ENCODE data around the gene BIK. TPM values are rescaled to one million over a fixed set of nuclear protein-coding genes. Genes with fewer than 3 reads are reported as not detected.

BIK gene
- total RNA-seq, 4 donors from 2014 or later, result 7.4 to 16.5 (median 15.6) TPM; not detected in 1

DNA sequence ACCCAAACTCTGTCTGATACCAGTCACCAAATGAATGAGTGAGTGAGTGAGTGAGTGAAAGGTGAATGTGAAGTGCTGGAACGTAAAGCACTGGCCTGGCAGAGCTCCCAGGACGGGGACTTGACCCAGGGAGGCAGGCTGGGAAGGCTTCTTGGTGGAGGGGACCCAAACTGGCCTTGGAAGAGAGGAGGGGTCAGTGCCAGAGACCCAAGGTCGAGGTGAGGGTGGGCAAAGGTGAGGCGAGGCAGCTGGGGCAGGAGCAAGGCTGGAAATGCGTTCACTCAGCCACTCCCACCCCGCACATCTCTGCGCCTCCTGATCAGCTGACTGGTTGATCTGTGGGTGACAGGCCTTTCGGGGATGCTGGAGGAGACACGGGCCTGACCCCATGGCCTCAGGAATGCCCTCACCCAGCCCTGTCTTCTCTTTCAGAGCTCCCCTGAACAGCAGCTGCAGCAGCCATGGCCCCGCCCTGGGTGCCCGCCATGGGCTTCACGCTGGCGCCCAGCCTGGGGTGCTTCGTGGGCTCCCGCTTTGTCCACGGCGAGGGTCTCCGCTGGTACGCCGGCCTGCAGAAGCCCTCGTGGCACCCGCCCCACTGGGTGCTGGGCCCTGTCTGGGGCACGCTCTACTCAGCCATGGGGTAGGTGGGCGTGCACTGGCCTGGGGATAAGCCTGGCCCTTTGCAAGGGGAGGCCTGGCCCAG lies 48.4 kb downstream of the BIK start:
- no peak overlapping the region for H3K4me3 ChIP-seq
- H3K4me1 ChIP-seq, result peaks cover 0 to 61% (median 0%) of the 10 kb centered on the region in 4 donors
- no peak for DNase-seq
- H3K27me3 ChIP-seq, result no peaks in the 10 kb centered on the region
- no peak for TF ChIP-seq CTCF (IDR thresholded peaks at IDR 0.05)
- no peak for TF ChIP-seq POLR2A (IDR thresholded peaks at IDR 0.05)
- no peaks in the 10 kb centered on the region for H3K9me3 ChIP-seq
- H3K36me3 ChIP-seq, result peaks cover 0 to 14% (median 0%) of the 10 kb centered on the region in 3 donors
- H3K27ac ChIP-seq, result peak overlapping the region in 3 of 4 donors; percentile 23 to 52 (median 36)

DNA sequence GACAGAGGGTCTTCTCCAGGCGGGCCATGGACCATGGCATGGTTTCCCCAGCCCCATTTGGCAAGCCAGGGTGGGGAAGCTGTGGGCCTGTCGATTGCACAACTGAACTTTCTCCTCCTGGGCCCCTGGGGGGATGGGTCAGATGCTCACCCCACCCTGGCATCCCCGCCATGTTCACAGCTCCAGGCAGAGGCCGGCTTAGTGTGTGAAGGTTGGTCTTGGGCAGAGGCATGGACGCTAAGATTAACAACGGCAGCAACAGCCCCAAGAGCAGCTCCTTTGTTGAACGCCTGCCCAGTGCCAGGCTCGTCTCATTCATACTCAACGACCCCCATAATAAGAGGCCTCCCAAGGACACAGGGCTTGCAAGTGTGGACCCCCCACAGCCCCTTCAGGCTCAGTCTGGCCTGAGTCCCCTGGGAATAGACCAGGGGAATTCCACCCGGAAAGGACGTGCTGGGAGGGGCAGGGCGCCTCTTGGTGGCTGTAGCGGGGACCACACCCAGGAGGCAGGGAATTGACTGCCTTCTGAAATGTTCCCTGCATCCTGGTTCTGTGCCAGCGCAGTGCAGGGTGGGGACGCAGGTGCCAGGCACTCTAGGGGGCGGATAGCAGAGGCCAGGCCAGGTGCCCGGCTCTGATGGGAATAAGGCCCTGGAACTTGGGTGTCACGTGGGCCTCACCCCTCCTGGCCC lies 49.1 kb downstream of the BIK start:
- H3K9me3 ChIP-seq, result no peaks in the 10 kb centered on the region
- peak in 2 of 3 donors; percentile 79 to 85 for DNase-seq
- TF ChIP-seq POLR2A (IDR thresholded peaks at IDR 0.05) (no peak), CTCF (IDR thresholded peaks at IDR 0.05) (peak in 4 of 6 experiments; percentile 30 to 72 (median 66))
- H3K4me3 ChIP-seq, result no peak overlapping the region
- H3K27me3 ChIP-seq, result no peaks in the 10 kb centered on the region
- H3K4me1 ChIP-seq, result peaks cover 0 to 54% (median 0%) of the 10 kb centered on the region in 4 donors
- H3K36me3 ChIP-seq, result peaks cover 0 to 14% (median 0%) of the 10 kb centered on the region in 3 donors
- peak overlapping the region in 3 of 4 donors; percentile 23 to 52 (median 36) for H3K27ac ChIP-seq

DNA sequence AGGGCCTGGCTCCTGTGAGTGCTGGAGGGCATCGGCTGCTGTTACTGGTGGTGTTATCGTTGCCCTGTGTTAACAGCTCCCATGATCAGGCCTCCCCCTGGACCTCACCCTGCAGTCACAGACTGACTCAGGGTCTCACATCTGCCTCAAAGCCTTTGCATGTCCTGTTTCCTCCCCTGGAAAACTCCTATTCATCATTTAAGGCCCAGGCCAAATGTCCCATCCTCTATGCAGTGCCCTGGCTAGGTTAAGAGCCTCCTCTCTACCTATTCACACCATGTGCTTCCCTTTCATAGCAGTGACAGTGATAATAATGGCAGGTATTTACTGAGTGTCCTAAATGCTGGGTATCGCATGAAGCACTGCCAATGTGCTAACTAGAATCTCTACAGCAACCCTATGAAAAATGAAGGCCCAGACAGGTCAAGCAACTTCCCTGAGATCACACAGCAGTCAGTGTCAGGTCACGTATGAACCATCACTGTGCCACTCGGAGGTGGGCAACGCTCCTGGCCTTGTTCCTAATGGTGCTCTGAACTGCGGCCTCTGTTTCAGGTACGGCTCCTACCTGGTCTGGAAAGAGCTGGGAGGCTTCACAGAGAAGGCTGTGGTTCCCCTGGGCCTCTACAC lies 50.1 kb downstream of the BIK start:
- Histone ChIP-seq H3K9me3 (no peaks in the 10 kb centered on the region), H3K27ac (peak overlapping the region in 1 of 4 donors; percentile 36), H3K4me1 (peaks cover 0 to 52% (median 0%) of the 10 kb centered on the region in 4 donors)

GRCh38 chr22:43162412-43163150 lies 52.0 kb downstream of the BIK start:
- DNase-seq, result no peak
- peaks cover 0 to 40% (median 0%) of the 10 kb centered on the region in 4 donors for H3K4me1 ChIP-seq
- H3K36me3 ChIP-seq, result peaks cover 0 to 17% (median 0%) of the 10 kb centered on the region in 3 donors
- no peaks in the 10 kb centered on the region for H3K9me3 ChIP-seq
- no peak overlapping the region for H3K4me3 ChIP-seq
- H3K27ac ChIP-seq, result no peak overlapping the region
- no peaks in the 10 kb centered on the region for H3K27me3 ChIP-seq
- TF ChIP-seq CTCF (IDR thresholded peaks at IDR 0.05), result no peak
- TF ChIP-seq POLR2A (IDR thresholded peaks at IDR 0.05), result no peak

More for the DNA sequence above, 50.1 kb downstream of the BIK start:
- TF ChIP-seq CTCF (IDR thresholded peaks at IDR 0.05), result no peak
- no peak for TF ChIP-seq POLR2A (IDR thresholded peaks at IDR 0.05)
- no peak for DNase-seq
- Histone ChIP-seq H3K36me3 (peaks cover 0 to 14% (median 0%) of the 10 kb centered on the region in 3 donors), H3K4me3 (no peak overlapping the region), H3K27me3 (no peaks in the 10 kb centered on the region)

DNA sequence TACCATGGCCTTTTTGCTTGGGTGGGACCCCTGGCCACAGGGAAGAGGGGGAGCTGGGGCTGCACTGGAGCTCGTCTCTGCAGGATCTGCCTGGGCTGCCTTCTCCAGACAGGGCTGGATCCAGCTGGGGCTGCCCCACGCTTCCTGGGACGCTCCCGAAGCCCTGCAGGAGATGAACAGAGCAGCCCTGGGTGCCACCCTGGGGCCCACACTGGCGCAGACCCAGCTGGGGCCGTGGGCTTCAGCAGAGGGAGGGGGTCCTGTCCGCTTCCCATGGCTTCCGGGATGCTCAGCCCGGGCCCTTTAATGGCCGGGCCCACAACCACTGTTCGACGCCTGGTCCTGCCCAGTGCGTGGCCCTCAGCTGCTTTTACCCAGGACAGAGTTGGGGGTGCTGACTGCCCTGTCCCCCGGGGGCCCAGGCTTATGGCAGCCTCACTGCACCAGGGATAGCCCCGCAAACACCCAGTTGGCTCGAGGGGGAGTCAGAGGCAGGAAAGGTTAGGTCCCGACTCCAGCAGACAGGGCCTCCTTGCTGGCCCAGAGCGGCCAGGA lies 52.8 kb downstream of the BIK start:
- TF ChIP-seq POLR2A (IDR thresholded peaks at IDR 0.05) (no peak), CTCF (IDR thresholded peaks at IDR 0.05) (no peak)
- peaks cover 0 to 33% (median 0%) of the 10 kb centered on the region in 4 donors for H3K4me1 ChIP-seq

More for the DNA sequence above, 52.8 kb downstream of the BIK start:
- no peak for DNase-seq
- Histone ChIP-seq H3K27ac (no peak overlapping the region), H3K27me3 (no peaks in the 10 kb centered on the region), H3K9me3 (no peaks in the 10 kb centered on the region), H3K4me3 (no peak overlapping the region), H3K36me3 (peaks cover 0 to 25% (median 0%) of the 10 kb centered on the region in 3 donors)
